ENCODE data around the gene CIDEC.

- no peak for TF ChIP-seq CTCF (conservative IDR thresholded peaks at IDR 0.05)
- no peak for TF ChIP-seq ZFX (IDR thresholded peaks at IDR 0.05)
Measured at GRCh38 chr3:9909221-9910013, 29.4 kb upstream of the CIDEC start.

Measured in C4-2B (cell line).